NCI-H1105 treated with DMSO at 0.1 percent for 48 hours (cell line): ENCODE measurements around the gene SMAD3.
"Not testable (repeated sequence)": the region's sequence is repeated elsewhere in the genome, so short reads cannot be mapped to it uniquely, and the experiment has no call there.

ENCODE experiments used
- DNase-seq: peaks from one replicate; lab custom pipeline; 2025; lab: John Stamatoyannopoulos, UW

The SMAD3 gene

GRCh38 chr15:67063689-67064606 is 1.5 kb upstream of the SMAD3 start:
- no peak for DNase-seq

- DNase-seq, result no peak
Observed at GRCh38 chr15:67064607-67065530, 533 bp upstream of the SMAD3 start.

DNA sequence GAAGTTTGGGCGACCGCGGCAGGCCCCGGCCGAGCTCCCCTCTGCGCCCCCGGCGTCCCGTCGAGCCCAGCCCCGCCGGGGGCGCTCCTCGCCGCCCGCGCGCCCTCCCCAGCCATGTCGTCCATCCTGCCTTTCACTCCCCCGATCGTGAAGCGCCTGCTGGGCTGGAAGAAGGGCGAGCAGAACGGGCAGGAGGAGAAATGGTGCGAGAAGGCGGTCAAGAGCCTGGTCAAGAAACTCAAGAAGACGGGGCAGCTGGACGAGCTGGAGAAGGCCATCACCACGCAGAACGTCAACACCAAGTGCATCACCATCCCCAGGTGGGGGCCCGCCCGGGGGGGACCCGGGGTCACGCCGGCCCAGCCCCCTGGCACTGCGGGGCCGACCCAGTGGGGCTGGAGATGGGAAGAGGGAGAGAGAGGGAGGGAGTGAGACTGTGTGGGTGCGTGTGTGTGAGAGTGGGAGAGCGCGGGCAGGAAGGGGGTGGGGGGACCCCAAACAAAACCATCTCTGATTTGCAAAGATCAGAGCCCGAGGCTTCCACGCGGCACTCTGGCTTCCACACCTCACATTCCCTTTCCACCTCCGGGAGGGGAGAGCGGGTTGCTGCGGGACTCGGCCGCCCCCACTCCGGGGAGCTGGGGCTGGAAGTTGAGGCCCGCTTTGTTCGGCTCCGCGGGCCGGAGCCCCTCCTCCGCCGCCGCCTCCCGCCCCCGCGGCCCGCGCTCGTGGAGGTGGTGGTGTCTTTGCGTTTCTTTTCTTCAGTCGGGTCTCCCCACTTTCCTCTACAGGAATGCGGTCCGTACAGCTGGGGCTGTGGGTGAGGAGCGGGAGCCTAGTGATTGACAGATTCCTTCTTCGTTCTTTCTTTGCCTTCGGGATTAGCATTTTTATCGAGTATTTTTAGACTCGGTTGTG is 898 bp downstream of the SMAD3 start:
- no peak for DNase-seq

DNA sequence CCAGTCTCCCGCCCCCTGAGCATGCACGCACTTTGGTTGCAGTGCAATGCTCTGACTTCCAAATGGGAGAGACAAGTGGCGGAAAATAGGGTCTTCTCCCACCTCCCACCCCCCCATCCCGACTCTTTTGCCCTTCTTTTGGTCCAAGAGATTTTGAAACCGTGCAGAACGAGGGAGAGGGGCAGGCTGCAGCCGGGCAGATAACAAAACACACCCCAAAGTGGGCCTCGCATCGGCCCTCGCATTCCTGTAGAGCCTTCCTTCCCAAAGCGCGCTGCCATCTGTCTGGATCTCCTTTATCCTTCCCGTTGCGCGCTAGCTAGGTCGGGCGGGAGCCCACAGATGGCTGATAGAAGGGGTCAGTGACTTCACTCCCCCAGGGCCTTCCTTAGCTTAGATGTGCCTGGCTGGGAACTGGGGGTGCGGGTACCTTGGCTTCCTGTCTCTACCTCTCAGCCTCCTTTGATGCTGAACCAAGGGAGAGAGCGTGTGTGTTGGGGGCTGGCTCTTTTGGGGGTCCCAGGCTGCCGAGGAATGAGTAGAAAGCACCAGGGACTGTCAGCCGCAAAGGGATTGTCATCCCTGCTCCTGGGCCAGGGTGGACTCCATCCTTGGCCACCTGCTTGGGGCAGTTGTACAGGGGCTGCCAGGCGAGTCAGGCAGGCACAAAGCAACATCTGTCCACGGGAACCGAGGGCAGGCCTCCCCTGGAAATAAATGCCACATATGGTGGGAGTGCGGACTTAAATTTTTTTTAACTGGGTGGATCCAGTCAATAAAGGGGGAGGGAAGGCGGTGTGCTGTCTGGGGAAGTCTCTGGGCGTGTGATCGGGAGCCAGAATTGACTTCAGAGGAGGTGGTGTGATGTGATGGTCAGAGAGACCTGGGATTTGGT is 1.8 kb downstream of the SMAD3 start:
- DNase-seq, result no peak

DNA sequence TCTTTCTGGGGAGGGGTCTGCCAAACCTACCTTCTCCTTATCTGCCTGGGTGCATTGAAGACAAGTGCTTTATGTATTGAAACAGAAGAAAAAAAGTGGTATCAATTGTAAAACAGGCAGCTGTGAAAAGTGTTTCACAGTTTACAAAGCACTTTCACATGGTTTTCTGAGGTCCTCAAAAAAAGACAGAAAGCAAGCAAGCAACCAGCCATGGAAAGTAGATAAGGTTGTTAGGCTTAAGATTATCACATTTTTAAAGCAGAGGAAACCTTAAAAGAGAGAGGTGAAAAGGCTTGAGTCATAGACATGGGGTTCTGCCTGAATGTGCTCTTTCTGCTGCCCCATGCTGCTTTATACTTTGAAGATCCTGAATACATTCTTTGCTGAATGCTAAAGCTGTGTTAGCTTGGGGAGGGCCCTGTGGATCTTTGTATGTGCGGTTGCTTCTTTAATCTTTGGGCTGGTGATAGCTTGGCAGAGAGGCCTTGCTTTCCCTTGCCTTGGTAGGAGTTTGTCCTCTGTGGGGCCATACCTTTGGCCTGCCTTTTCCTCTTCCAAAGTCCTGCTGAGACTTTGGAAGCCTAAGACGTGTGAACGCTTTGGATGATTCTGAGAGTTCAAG is 2.6 kb downstream of the SMAD3 start:
- DNase-seq, result no peak

- no peak for DNase-seq
Observed at GRCh38 chr15:67068710-67069400, 3.5 kb downstream of the SMAD3 start.

DNA sequence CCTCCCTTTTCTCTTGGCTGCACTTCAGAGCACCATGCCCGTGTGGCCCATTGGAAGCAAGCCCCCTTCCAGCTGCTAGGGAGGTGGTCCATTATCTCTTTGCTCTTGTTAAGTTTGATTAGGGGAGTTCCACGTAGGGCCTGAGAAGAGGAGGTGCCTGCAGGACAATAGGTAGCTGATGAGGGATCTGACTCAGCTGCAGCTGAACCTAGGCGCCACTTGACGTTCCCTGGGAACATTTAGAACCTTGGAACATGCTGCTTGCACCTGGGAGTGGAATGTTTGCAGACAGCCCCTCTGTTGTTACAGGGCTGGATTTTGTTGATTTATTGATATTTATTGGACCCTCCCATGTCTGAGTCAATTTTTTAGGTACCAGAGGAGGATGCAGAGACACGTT is 4.7 kb downstream of the SMAD3 start:
- no peak for DNase-seq

GRCh38 chr15:67070892-67071664 is 5.7 kb downstream of the SMAD3 start:
- DNase-seq, result no peak

- DNase-seq, result no peak
Observed at GRCh38 chr15:67072442-67072841, 7.0 kb downstream of the SMAD3 start.

DNA sequence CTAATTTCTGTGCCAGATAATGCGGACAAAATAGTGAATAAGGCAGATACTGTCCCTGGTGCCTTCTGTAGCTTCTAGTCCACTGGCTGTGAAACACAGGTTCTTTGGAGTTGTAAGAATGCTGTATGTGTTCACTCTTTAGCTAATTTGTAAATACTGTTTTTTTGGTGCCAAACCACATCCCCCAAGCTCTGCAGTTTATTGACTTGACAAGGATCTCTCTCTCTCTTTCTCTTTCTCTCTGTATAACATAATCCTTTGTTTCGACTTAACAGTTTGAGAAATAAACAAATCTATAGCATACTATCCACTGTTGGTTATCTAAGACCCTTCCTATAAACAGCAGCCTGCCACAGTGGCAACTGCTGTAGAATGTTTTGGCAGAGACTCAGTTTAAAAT is 7.6 kb downstream of the SMAD3 start:
- no peak for DNase-seq

- no peak for DNase-seq
Observed at GRCh38 chr15:67074886-67075229, 9.5 kb downstream of the SMAD3 start.

DNA sequence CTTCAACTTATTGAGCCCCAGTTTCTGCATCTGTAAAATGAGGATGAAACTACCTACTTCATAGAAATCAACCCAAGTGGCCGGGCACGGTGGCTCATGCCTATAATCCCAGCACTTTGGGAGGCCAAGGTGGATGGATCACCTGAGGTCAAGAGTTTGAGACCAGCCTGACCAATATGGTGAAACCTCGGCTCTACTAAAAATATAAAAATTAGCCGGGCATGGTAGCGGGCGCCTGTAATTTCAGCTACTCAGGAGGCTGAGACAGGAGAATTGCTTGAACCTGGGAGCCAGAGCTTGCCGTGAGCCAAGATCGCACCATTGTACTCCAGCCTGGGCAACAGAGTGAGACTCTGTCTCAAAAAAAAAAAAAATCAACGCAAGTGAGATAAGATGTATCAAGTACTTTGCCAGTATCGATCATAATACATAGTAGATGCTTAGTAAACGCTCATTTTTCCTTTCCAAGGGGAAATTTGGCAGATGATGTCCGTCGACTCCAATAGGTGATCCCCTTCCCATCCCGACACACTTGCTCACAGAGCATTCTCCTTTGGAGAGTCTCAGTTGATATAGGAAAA is 10.2 kb downstream of the SMAD3 start:
- DNase-seq, result not testable (repeated sequence)

DNA sequence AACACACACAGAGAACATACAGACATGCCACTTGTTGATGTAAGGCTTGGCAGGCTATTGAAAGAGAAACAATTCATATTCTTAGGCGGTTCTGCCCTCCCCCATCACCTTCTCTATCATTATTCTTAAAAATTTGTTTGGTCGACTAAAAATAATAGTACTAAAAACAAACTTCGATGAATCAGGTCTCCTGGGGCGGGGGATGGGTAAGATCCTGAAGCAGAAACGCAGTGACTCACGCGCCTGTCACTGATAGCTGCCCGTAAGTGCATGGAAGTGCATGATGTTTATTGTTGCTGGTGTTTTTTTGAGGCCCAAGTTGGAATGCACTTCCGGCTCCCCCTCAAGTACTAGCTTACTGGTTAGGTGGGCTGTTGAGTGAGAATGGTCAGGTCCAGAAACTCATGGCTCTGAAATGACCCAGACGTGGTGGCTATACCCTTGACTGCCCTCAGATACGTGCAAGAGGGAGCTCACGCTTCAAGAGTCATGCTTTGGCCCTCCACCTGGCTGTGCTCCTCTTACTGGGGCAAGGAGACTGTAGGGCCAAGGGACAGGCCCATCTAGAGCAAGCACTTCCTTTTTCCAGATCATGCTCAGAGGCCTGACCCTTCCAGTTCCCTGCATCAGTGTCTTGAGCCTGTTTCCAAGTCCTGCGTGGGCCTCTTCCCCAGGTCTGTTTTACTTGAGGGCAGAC is 10.9 kb downstream of the SMAD3 start:
- DNase-seq, result no peak

DNA sequence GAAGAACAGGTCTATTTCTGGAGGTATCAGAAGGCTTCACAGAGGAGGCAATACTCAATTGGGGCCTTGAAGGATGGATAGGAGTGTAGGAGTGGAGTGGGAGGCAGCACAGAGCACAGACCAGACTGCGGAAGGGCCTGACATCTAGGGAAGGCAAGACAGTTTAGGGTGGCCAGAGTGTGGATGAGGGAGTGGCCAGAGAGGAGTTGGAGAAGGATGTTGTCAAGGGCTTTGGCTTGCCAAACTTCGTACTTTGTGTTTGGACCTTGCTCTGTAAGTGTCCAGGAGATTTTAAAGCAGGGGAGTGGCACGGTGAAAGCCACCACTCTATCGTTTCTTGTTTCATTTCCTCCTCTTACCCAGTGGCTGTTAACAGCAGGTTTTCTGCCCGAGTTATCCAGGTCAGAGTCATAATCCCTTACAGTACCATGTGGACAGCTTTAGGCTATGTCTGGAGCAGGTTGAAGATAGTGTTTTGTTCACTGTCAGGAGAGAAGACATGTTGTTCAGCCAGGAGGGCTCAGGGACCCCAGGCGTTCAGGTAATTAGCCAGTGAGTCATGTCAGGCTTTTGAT is 12.3 kb downstream of the SMAD3 start:
- DNase-seq, result no peak

GRCh38 chr15:67079361-67079760 is 14.0 kb downstream of the SMAD3 start:
- no peak for DNase-seq

GRCh38 chr15:67080118-67080899 is 14.9 kb downstream of the SMAD3 start:
- DNase-seq, result no peak

GRCh38 chr15:67080900-67081431 is 15.6 kb downstream of the SMAD3 start:
- no peak for DNase-seq
